ENCODE measurements around the gene NDRG2. TPM values are rescaled to one million over a fixed set of nuclear protein-coding genes. Genes with fewer than 3 reads are reported as not detected.
A peak's percentile ranks its signal among the peaks of the same experiment; 100 is the strongest.

The NDRG2 gene
- total RNA-seq, 1 donor from 2014 or later = 11.8 TPM

GRCh38 chr14:21039585-21040369 is 14.9 kb upstream of the NDRG2 start:
- Histone ChIP-seq H3K27me3 (ENCODE audit: insufficient read depth, low read length) (peaks cover 7% of the 10 kb centered on the region), H2AFZ (ENCODE audit: low read depth, low read length) (peak overlapping the region; percentile 50), H3K4me2 (ENCODE audit: low read length) (no peak overlapping the region), H3K9me3 (ENCODE audit: insufficient read depth, low read depth, low read length) (no peaks in the 10 kb centered on the region), H3K4me1 (ENCODE audit: insufficient read depth, low read length) (no peaks in the 10 kb centered on the region), H3K36me3 (ENCODE audit: insufficient read depth, low read length) (no peaks in the 10 kb centered on the region), H3K9ac (ENCODE audit: low read length) (no peak overlapping the region), H3K27ac (ENCODE audit: low read depth, low read length) (no peak overlapping the region), H4K20me1 (ENCODE audit: insufficient read depth, low read length) (no peaks in the 10 kb centered on the region), H3K79me2 (ENCODE audit: insufficient read depth, low read length) (no peaks in the 10 kb centered on the region), H3K4me3 (ENCODE audit: insufficient read depth, low read depth, low read length) (no peak overlapping the region)
- peaks cover 5% of the 10 kb centered on the region for H3K9me3 Mint-ChIP-seq (ENCODE audit: unreplicated experiment)
- TF ChIP-seq CTCF (IDR thresholded peaks at IDR 0.05; ENCODE audit: insufficient read depth, low read depth, low read length) (peak; percentile 61), EZH2 (IDR thresholded peaks at IDR 0.05; ENCODE audit: insufficient read depth, low read length) (no peak)
- peaks cover 28% of the 10 kb centered on the region for H3K27me3 Mint-ChIP-seq (ENCODE audit: low read depth, unreplicated experiment)
- no peak for FAIRE-seq
- peaks cover 2% of the 10 kb centered on the region for H3K36me3 Mint-ChIP-seq (ENCODE audit: low read depth, unreplicated experiment)
- peaks cover 36% of the 10 kb centered on the region for H3K4me1 Mint-ChIP-seq (ENCODE audit: low read depth, unreplicated experiment)
- H3K4me3 Mint-ChIP-seq (ENCODE audit: unreplicated experiment) = peak overlapping the region; percentile 35
- DNase-seq (ENCODE audit: low read depth) = peak; percentile 45
- H3K27ac Mint-ChIP-seq (ENCODE audit: unreplicated experiment) = peak overlapping the region; percentile 2

- H2AFZ ChIP-seq (ENCODE audit: low read depth, low read length) = peak overlapping the region; percentile 39
- H3K36me3 ChIP-seq (ENCODE audit: insufficient read depth, low read length) = no peaks in the 10 kb centered on the region
- no peaks in the 10 kb centered on the region for H4K20me1 ChIP-seq (ENCODE audit: insufficient read depth, low read length)
- no peaks in the 10 kb centered on the region for H3K4me1 ChIP-seq (ENCODE audit: insufficient read depth, low read length)
- Mint-ChIP-seq H3K4me1 (ENCODE audit: low read depth, unreplicated experiment) (peaks cover 36% of the 10 kb centered on the region), H3K4me3 (ENCODE audit: unreplicated experiment) (no peak overlapping the region), H3K9me3 (ENCODE audit: unreplicated experiment) (peaks cover 2% of the 10 kb centered on the region), H3K27me3 (ENCODE audit: low read depth, unreplicated experiment) (peaks cover 35% of the 10 kb centered on the region), H3K27ac (ENCODE audit: unreplicated experiment) (peak overlapping the region; percentile 3), H3K36me3 (ENCODE audit: low read depth, unreplicated experiment) (peaks cover 2% of the 10 kb centered on the region)
- peak; percentile 49 for DNase-seq (ENCODE audit: low read depth)
- TF ChIP-seq CTCF (IDR thresholded peaks at IDR 0.05; ENCODE audit: insufficient read depth, low read depth, low read length) = no peak
- TF ChIP-seq EZH2 (IDR thresholded peaks at IDR 0.05; ENCODE audit: insufficient read depth, low read length) = no peak
- no peak overlapping the region for H3K27ac ChIP-seq (ENCODE audit: low read depth, low read length)
- no peaks in the 10 kb centered on the region for H3K9me3 ChIP-seq (ENCODE audit: insufficient read depth, low read depth, low read length)
- no peaks in the 10 kb centered on the region for H3K79me2 ChIP-seq (ENCODE audit: insufficient read depth, low read length)
- peak overlapping the region; percentile 23 for H3K4me2 ChIP-seq (ENCODE audit: low read length)
- H3K4me3 ChIP-seq (ENCODE audit: insufficient read depth, low read depth, low read length) = no peak overlapping the region
- H3K27me3 ChIP-seq (ENCODE audit: insufficient read depth, low read length) = peaks cover 8% of the 10 kb centered on the region
- no peak for FAIRE-seq
- no peak overlapping the region for H3K9ac ChIP-seq (ENCODE audit: low read length)
Observed at GRCh38 chr14:21038441-21039422, 13.9 kb upstream of the NDRG2 start.
